Stimulated activated CD8-positive, alpha-beta memory T cell treated with anti-CD3 and anti-CD28 coated beads, Interleukin-15, amount 100 ng/mL, for 48 hours (primary cell): ENCODE measurements around the gene USP53.
"Not testable (repeated sequence)": the region's sequence is repeated elsewhere in the genome, so short reads cannot be mapped to it uniquely, and the experiment has no call there.

Source experiments
- DNase-seq, 2 donors: peaks; one replicate each; pipeline ENCODE4 v3.0.0-alpha.2; 2020; ENCODE audit warnings: low read depth in 2 of 2

Gene USP53

GRCh38 chr4:119228406-119228805 lies 15.9 kb downstream of the USP53 start:
- no peak for DNase-seq

GRCh38 chr4:119229908-119230687 lies 17.6 kb downstream of the USP53 start:
- no peak for DNase-seq

- no peak for DNase-seq
Measured at GRCh38 chr4:119231491-119231890, 19.0 kb downstream of the USP53 start.

- no peak for DNase-seq
Measured at GRCh38 chr4:119232286-119232685, 19.8 kb downstream of the USP53 start.

GRCh38 chr4:119233191-119233590 lies 20.7 kb downstream of the USP53 start:
- DNase-seq: no peak

- no peak for DNase-seq
Measured at GRCh38 chr4:119233750-119234149, 21.2 kb downstream of the USP53 start.

GRCh38 chr4:119237201-119237600 lies 24.7 kb downstream of the USP53 start:
- no peak for DNase-seq

- DNase-seq: no peak
Measured at GRCh38 chr4:119237642-119238041, 25.1 kb downstream of the USP53 start.

GRCh38 chr4:119238068-119238722 lies 25.7 kb downstream of the USP53 start:
- DNase-seq: no peak

GRCh38 chr4:119240128-119240527 lies 27.6 kb downstream of the USP53 start:
- no peak for DNase-seq

GRCh38 chr4:119240568-119240967 lies 28.1 kb downstream of the USP53 start:
- no peak for DNase-seq

- DNase-seq: no peak
Measured at GRCh38 chr4:119242417-119242816, 29.9 kb downstream of the USP53 start.

- no peak for DNase-seq
Measured at GRCh38 chr4:119243868-119244267, 31.4 kb downstream of the USP53 start.

GRCh38 chr4:119244344-119244743 lies 31.8 kb downstream of the USP53 start:
- no peak for DNase-seq

GRCh38 chr4:119244832-119245231 lies 32.3 kb downstream of the USP53 start:
- no peak for DNase-seq

GRCh38 chr4:119246177-119246733 lies 33.7 kb downstream of the USP53 start:
- DNase-seq: no peak

GRCh38 chr4:119251037-119251436 lies 38.5 kb downstream of the USP53 start:
- not testable (repeated sequence) for DNase-seq

GRCh38 chr4:119255223-119255622 lies 42.7 kb downstream of the USP53 start:
- not testable (repeated sequence) for DNase-seq

- no peak for DNase-seq
Measured at GRCh38 chr4:119260528-119260927, 48.0 kb downstream of the USP53 start.

GRCh38 chr4:119261986-119262385 lies 49.5 kb downstream of the USP53 start:
- no peak for DNase-seq

GRCh38 chr4:119264743-119265142 lies 52.2 kb downstream of the USP53 start:
- DNase-seq: no peak

- DNase-seq: no peak
Measured at GRCh38 chr4:119266153-119266552, 53.6 kb downstream of the USP53 start.

GRCh38 chr4:119268466-119268865 lies 56.0 kb downstream of the USP53 start:
- no peak for DNase-seq
